ENCODE measurements around the gene WNT8B.

The WNT8B gene

GRCh38 chr10:100528123-100528886 lies 65.5 kb downstream of the WNT8B start:
- Histone ChIP-seq H4K91ac (ENCODE audit: low read depth, low read length) (no peak overlapping the region), H3K9me3 (ENCODE audit: insufficient read depth, low read depth, low read length) (no peaks in the 10 kb centered on the region), H3K9ac (ENCODE audit: low read length) (no peak overlapping the region), H3K4me2 (ENCODE audit: low read length) (peak overlapping the region; percentile 93), H3K79me1 (ENCODE audit: low read length) (peaks cover 6% of the 10 kb centered on the region), H3K36me3 (ENCODE audit: control insufficient read depth in 1 of 2, insufficient read depth in 2 of 2, low read length in 2 of 2) (peaks cover 21 to 28% of the 10 kb centered on the region in 2 experiments), H2BK120ac (ENCODE audit: insufficient read depth, low read length, poor library complexity) (no peak overlapping the region), H3K4me3 (ENCODE audit: low read depth, low read length) (no peak overlapping the region), H3K23ac (ENCODE audit: low read length) (no peak overlapping the region), H3K4me1 (ENCODE audit: control insufficient read depth in 1 of 2, insufficient read depth in 2 of 2, low read length in 2 of 2) (peaks cover 3 to 9% of the 10 kb centered on the region in 2 experiments), H2BK5ac (ENCODE audit: low read depth, low read length, poor library complexity) (no peak overlapping the region), H4K8ac (ENCODE audit: low read depth, low read length) (no peak overlapping the region), H3K79me2 (ENCODE audit: control insufficient read depth, insufficient read depth, low read length, poor library complexity) (peaks cover 7% of the 10 kb centered on the region), H3K4ac (ENCODE audit: low read depth, low read length) (no peak overlapping the region), H2AFZ (ENCODE audit: insufficient read depth, low read length, poor library complexity) (no peak overlapping the region), H4K12ac (ENCODE audit: low read depth, low read length) (no peak overlapping the region), H3K18ac (ENCODE audit: low read length) (no peak overlapping the region), H3K27ac (ENCODE audit: low read depth, low read length) (no peak overlapping the region), H2AK5ac (ENCODE audit: low read length) (no peak overlapping the region), H3K14ac (ENCODE audit: low read length) (no peak overlapping the region), H3K27me3 (ENCODE audit: insufficient read depth, low read length) (no peaks in the 10 kb centered on the region), H2BK12ac (ENCODE audit: low read length) (no peak overlapping the region)
- WGBS (ENCODE audit: extremely low coverage, insufficient coverage, insufficient read length) = 100% methylated on average over 1 of the region's 7 CpGs
- no peak for DNase-seq

DNA sequence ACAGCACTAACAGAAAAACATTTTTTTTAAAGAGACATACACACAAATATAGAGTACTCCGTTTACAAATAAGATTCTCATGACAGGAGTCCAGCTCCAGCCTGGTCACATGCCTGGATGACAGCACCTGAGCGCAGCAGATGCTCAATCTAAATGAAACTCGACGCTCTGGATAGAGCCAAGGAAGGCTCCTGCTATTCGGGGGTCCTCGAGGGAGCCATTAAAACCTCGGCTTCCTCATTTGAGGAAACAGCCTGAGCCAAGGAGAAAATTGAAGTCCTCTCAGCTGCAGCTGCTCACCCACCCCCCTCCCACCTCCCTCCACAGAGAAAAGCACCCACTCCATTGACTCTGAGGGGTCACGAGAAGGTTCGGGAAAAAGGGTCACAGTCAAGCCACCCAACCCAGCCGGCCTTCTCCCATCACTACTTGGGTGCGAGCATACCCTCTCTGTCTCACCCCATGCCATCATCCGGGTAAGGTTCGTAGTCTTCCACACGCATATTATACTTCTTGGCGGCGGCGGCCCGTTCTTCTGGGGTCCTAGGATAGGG lies 66.2 kb downstream of the WNT8B start:
- Histone ChIP-seq H2BK5ac (ENCODE audit: low read depth, low read length, poor library complexity) (no peak overlapping the region), H3K4me2 (ENCODE audit: low read length) (peak overlapping the region; percentile 93), H3K4ac (ENCODE audit: low read depth, low read length) (peak overlapping the region; percentile 89), H3K9me3 (ENCODE audit: insufficient read depth, low read depth, low read length) (no peaks in the 10 kb centered on the region), H2AFZ (ENCODE audit: insufficient read depth, low read length, poor library complexity) (peak overlapping the region; percentile 92), H3K27me3 (ENCODE audit: insufficient read depth, low read length) (no peaks in the 10 kb centered on the region), H3K79me1 (ENCODE audit: low read length) (peaks cover 6% of the 10 kb centered on the region), H3K4me1 (ENCODE audit: control insufficient read depth in 1 of 2, insufficient read depth in 2 of 2, low read length in 2 of 2) (peaks cover 3 to 9% of the 10 kb centered on the region in 2 experiments), H2BK120ac (ENCODE audit: insufficient read depth, low read length, poor library complexity) (no peak overlapping the region), H4K8ac (ENCODE audit: low read depth, low read length) (peak overlapping the region; percentile 87), H3K4me3 (ENCODE audit: low read depth, low read length) (peak overlapping the region; percentile 97), H4K12ac (ENCODE audit: low read depth, low read length) (peak overlapping the region; percentile 72), H2AK5ac (ENCODE audit: low read length) (no peak overlapping the region), H3K23ac (ENCODE audit: low read length) (no peak overlapping the region), H3K14ac (ENCODE audit: low read length) (peak overlapping the region; percentile 78), H4K91ac (ENCODE audit: low read depth, low read length) (peak overlapping the region; percentile 49), H3K27ac (ENCODE audit: low read depth, low read length) (no peak overlapping the region), H3K79me2 (ENCODE audit: control insufficient read depth, insufficient read depth, low read length, poor library complexity) (peaks cover 7% of the 10 kb centered on the region), H3K18ac (ENCODE audit: low read length) (peak overlapping the region; percentile 85), H3K9ac (ENCODE audit: low read length) (peak overlapping the region; percentile 88), H3K36me3 (ENCODE audit: control insufficient read depth in 1 of 2, insufficient read depth in 2 of 2, low read length in 2 of 2) (peaks cover 21 to 24% of the 10 kb centered on the region in 2 experiments), H2BK12ac (ENCODE audit: low read length) (no peak overlapping the region)
- no CpG with 5 or more reads among the region's 18 CpGs for WGBS (ENCODE audit: extremely low coverage, insufficient coverage, insufficient read length)
- DNase-seq = no peak

DNA sequence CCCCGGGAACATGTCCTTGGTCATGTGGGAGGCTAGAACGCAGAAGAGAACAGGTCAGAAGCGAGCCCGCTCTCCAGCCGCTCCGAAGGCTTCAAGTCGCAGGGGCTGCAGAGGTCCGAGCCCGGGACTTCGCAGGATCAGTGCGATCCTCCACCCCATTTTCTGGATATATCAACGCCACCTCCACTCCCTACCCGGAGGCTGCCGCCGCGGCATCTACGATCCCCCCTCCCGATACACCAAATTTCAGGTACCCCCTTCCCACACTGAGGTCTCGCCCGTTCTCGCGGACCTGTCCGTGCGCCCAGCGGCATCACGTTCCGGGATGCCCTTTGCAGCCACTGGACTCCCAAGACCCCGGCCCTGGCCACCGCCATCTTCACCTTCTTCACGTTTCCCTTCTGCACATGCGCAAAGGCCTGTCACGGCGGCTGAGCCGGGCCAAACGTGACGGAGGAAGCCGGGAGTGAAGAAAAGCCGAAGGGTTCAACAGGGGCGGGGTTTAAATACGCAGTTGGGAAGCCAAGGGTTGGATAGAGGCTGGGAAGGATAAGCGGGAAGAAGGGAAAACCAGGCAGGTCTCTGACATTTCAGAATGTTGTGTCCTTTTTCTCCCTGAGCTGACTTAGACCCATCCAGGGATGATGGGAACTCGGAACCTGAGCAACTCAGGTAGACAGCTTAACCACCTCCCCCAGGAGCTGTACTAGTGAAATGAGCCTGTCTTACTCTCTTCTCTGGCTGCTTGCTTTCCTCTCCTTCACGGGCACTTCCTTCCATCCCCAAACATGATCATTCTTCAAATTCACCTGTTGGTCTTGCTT lies 66.9 kb downstream of the WNT8B start, which contains the start of gene NDUFB8:
Gene NDUFB8 (minus strand): TSS at position 397 of the 824 bp plus-strand sequence. CDS start 20 bp downstream, at position 377.
- Histone ChIP-seq H4K12ac (ENCODE audit: low read depth, low read length) (peak within 1 kb of the TSS; percentile 72), H4K8ac (ENCODE audit: low read depth, low read length) (peak within 1 kb of the TSS; percentile 87), H3K79me1 (ENCODE audit: low read length) (peaks cover 6% of the 10 kb centered on the region), H2AK5ac (ENCODE audit: low read length) (no peak within 1 kb of the TSS), H3K9ac (ENCODE audit: low read length) (peak within 1 kb of the TSS; percentile 88), H2BK5ac (ENCODE audit: low read depth, low read length, poor library complexity) (peak within 1 kb of the TSS; percentile 24), H3K9me3 (ENCODE audit: insufficient read depth, low read depth, low read length) (no peaks in the 10 kb centered on the region), H4K91ac (ENCODE audit: low read depth, low read length) (peak within 1 kb of the TSS; percentile 49), H3K18ac (ENCODE audit: low read length) (peak within 1 kb of the TSS; percentile 85), H3K79me2 (ENCODE audit: control insufficient read depth, insufficient read depth, low read length, poor library complexity) (peaks cover 7% of the 10 kb centered on the region), H3K14ac (ENCODE audit: low read length) (peak within 1 kb of the TSS; percentile 78), H3K27me3 (ENCODE audit: insufficient read depth, low read length) (no peaks in the 10 kb centered on the region), H3K4me2 (ENCODE audit: low read length) (peak within 1 kb of the TSS; percentile 93), H3K4me3 (ENCODE audit: low read depth, low read length) (peak within 1 kb of the TSS; percentile 97), H2BK120ac (ENCODE audit: insufficient read depth, low read length, poor library complexity) (peak within 1 kb of the TSS; percentile 23), H3K4ac (ENCODE audit: low read depth, low read length) (peak within 1 kb of the TSS; percentile 89), H3K27ac (ENCODE audit: low read depth, low read length) (no peak within 1 kb of the TSS), H2AFZ (ENCODE audit: insufficient read depth, low read length, poor library complexity) (peak within 1 kb of the TSS; percentile 92), H2BK12ac (ENCODE audit: low read length) (no peak within 1 kb of the TSS), H3K36me3 (ENCODE audit: control insufficient read depth in 1 of 2, insufficient read depth in 2 of 2, low read length in 2 of 2) (peaks cover 14 to 17% of the 10 kb centered on the region in 2 experiments), H3K4me1 (ENCODE audit: control insufficient read depth in 1 of 2, insufficient read depth in 2 of 2, low read length in 2 of 2) (peaks cover 3 to 9% of the 10 kb centered on the region in 2 experiments), H3K23ac (ENCODE audit: low read length) (no peak within 1 kb of the TSS)
- no CpG with 5 or more reads among the region's 43 CpGs for WGBS (ENCODE audit: extremely low coverage, insufficient coverage, insufficient read length)
- DNase-seq = peak; percentile 78 to 93

DNA sequence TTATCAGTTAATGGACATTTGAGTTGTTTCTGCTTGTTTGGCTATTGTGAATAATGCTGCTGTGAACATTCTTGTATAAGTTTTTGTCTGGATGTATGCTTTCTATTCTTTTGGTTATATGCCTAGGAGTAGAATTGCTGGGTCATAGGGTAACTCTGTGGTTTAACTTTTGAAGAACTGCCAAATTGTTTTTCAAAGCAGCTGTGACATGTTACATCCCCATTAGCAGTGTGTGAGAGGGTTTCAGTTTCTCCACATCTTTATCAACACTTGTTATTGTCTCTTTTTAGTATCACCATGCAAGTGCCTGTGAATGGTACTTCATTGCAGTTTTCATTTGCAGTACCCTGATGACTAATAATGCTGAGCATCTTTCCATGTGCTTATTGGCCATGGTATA lies 69.0 kb downstream of the WNT8B start:
- DNase-seq = no peak
- Histone ChIP-seq H3K27ac (ENCODE audit: low read depth, low read length) (no peak overlapping the region), H2BK12ac (ENCODE audit: low read length) (no peak overlapping the region), H2BK5ac (ENCODE audit: low read depth, low read length, poor library complexity) (no peak overlapping the region), H3K23ac (ENCODE audit: low read length) (no peak overlapping the region), H3K27me3 (ENCODE audit: insufficient read depth, low read length) (no peaks in the 10 kb centered on the region), H3K4me3 (ENCODE audit: low read depth, low read length) (no peak overlapping the region), H3K79me2 (ENCODE audit: control insufficient read depth, insufficient read depth, low read length, poor library complexity) (peaks cover 7% of the 10 kb centered on the region), H2BK120ac (ENCODE audit: insufficient read depth, low read length, poor library complexity) (no peak overlapping the region), H3K36me3 (ENCODE audit: control insufficient read depth in 1 of 2, insufficient read depth in 2 of 2, low read length in 2 of 2) (peaks cover 2% of the 10 kb centered on the region in 2 experiments), H3K18ac (ENCODE audit: low read length) (no peak overlapping the region), H3K9ac (ENCODE audit: low read length) (no peak overlapping the region), H2AK5ac (ENCODE audit: low read length) (no peak overlapping the region), H3K4me2 (ENCODE audit: low read length) (no peak overlapping the region), H4K91ac (ENCODE audit: low read depth, low read length) (no peak overlapping the region), H3K9me3 (ENCODE audit: insufficient read depth, low read depth, low read length) (no peaks in the 10 kb centered on the region), H4K12ac (ENCODE audit: low read depth, low read length) (no peak overlapping the region), H3K4ac (ENCODE audit: low read depth, low read length) (no peak overlapping the region), H4K8ac (ENCODE audit: low read depth, low read length) (no peak overlapping the region), H3K14ac (ENCODE audit: low read length) (no peak overlapping the region), H3K4me1 (ENCODE audit: control insufficient read depth in 1 of 2, insufficient read depth in 2 of 2, low read length in 2 of 2) (peaks cover 7 to 9% of the 10 kb centered on the region in 2 experiments), H2AFZ (ENCODE audit: insufficient read depth, low read length, poor library complexity) (no peak overlapping the region), H3K79me1 (ENCODE audit: low read length) (peaks cover 8% of the 10 kb centered on the region)
